ENCODE measurements around the gene GRB2. TPM values are rescaled to one million over a fixed set of nuclear protein-coding genes. Genes with fewer than 3 reads are reported as not detected.

Gene GRB2
- total and polyA plus RNA-seq, 2 donors from 2014 or later = 65.3 to 119 TPM

GRCh38 chr17:75345514-75346167 lies 59.8 kb downstream of the GRB2 start:
- Histone ChIP-seq H3K27me3 (ENCODE audit: control insufficient read depth, insufficient read depth, low read length) (no peaks in the 10 kb centered on the region), H3K4me1 (ENCODE audit: control insufficient read depth in 2 of 3, insufficient read depth in 2 of 3, low read depth in 1 of 3, low read length in 3 of 3) (peaks cover 0 to 29% (median 22%) of the 10 kb centered on the region in 3 donors), H3K36me3 (ENCODE audit: control insufficient read depth in 2 of 3, insufficient read depth in 3 of 3, low read length in 3 of 3) (no peaks in the 10 kb centered on the region), H3K9me3 (ENCODE audit: control insufficient read depth in 2 of 3, insufficient read depth in 1 of 3, low read length in 3 of 3) (no peaks in the 10 kb centered on the region), H3K9ac (ENCODE audit: low read length in 3 of 3) (no peak overlapping the region), H3K27ac (ENCODE audit: low read depth in 2 of 2, low read length in 2 of 2) (no peak overlapping the region), H3K4me3 (ENCODE audit: low read length in 3 of 3) (no peak overlapping the region)
- FAIRE-seq (no peak), DNase-seq (no peak)
- TF ChIP-seq CTCF (IDR thresholded peaks at IDR 0.05; ENCODE audit: borderline replicate concordance, extremely low read depth, insufficient read depth) = no peak
- intact Hi-C loops (cut with DNase I) = loop anchor here (10.0 kb wide), 1 partner anchor 49 kb away; no protein-coding TSS in a partner anchor

GRCh38 chr17:75344666-75345065 lies 60.8 kb downstream of the GRB2 start:
- H3K27ac ChIP-seq (ENCODE audit: low read depth in 2 of 2, low read length in 2 of 2) = no peak overlapping the region
- FAIRE-seq = no peak
- no peaks in the 10 kb centered on the region for H3K9me3 ChIP-seq (ENCODE audit: control insufficient read depth in 2 of 3, insufficient read depth in 1 of 3, low read length in 3 of 3)
- no peak for TF ChIP-seq CTCF (IDR thresholded peaks at IDR 0.05; ENCODE audit: borderline replicate concordance, extremely low read depth, insufficient read depth)
- no peak overlapping the region for H3K4me3 ChIP-seq (ENCODE audit: low read length in 3 of 3)
- peaks cover 0 to 25% (median 16%) of the 10 kb centered on the region in 3 donors for H3K4me1 ChIP-seq (ENCODE audit: control insufficient read depth in 2 of 3, insufficient read depth in 2 of 3, low read depth in 1 of 3, low read length in 3 of 3)
- peak in 3 of 5 donors; percentile 45 to 61 (median 49) for DNase-seq
- intact Hi-C loops (cut with DNase I) = loop anchor here (10.0 kb wide), 1 partner anchor 50 kb away; no protein-coding TSS in a partner anchor
- H3K36me3 ChIP-seq (ENCODE audit: control insufficient read depth in 2 of 3, insufficient read depth in 3 of 3, low read length in 3 of 3) = no peaks in the 10 kb centered on the region
- no peaks in the 10 kb centered on the region for H3K27me3 ChIP-seq (ENCODE audit: control insufficient read depth, insufficient read depth, low read length)
- H3K9ac ChIP-seq (ENCODE audit: low read length in 3 of 3) = no peak overlapping the region

GRCh38 chr17:75342996-75343395 lies 62.5 kb downstream of the GRB2 start:
- no peak for TF ChIP-seq CTCF (IDR thresholded peaks at IDR 0.05; ENCODE audit: borderline replicate concordance, extremely low read depth, insufficient read depth)
- Histone ChIP-seq H3K4me3 (ENCODE audit: low read length in 3 of 3) (no peak overlapping the region), H3K4me1 (ENCODE audit: control insufficient read depth in 2 of 3, insufficient read depth in 2 of 3, low read depth in 1 of 3, low read length in 3 of 3) (peaks cover 0 to 23% (median 13%) of the 10 kb centered on the region in 3 donors), H3K27me3 (ENCODE audit: control insufficient read depth, insufficient read depth, low read length) (no peaks in the 10 kb centered on the region), H3K27ac (ENCODE audit: low read depth in 2 of 2, low read length in 2 of 2) (no peak overlapping the region), H3K36me3 (ENCODE audit: control insufficient read depth in 2 of 3, insufficient read depth in 3 of 3, low read length in 3 of 3) (no peaks in the 10 kb centered on the region), H3K9ac (ENCODE audit: low read length in 3 of 3) (no peak overlapping the region), H3K9me3 (ENCODE audit: control insufficient read depth in 2 of 3, insufficient read depth in 1 of 3, low read length in 3 of 3) (no peaks in the 10 kb centered on the region)
- intact Hi-C loops (cut with DNase I) = loop anchor here (10.0 kb wide), 1 partner anchor 52 kb away; no protein-coding TSS in a partner anchor
- no peak for FAIRE-seq
- no peak for DNase-seq

Measured in kidney (tissue), 14 donors.